ENCODE measurements around the gene ALDH3B1. TPM values are rescaled to one million over a fixed set of nuclear protein-coding genes. Genes with fewer than 3 reads are reported as not detected.

The ALDH3B1 gene
- total RNA-seq, 2 donors from 2014 or later, result 15.2 to 18.4 TPM

- peaks cover 0 to 19% of the 10 kb centered on the region in 2 donors for H3K36me3 ChIP-seq (replicated peaks in 1 of 2; ENCODE audit: insufficient read depth in 1 of 2, low read depth in 2 of 2)
- no peak overlapping the region for H3K4me3 ChIP-seq
- no peak for ATAC-seq
Observed at GRCh38 chr11:68051191-68052136, 41.3 kb downstream of the ALDH3B1 start.

GRCh38 chr11:68052137-68052873 lies 42.2 kb downstream of the ALDH3B1 start:
- TF ChIP-seq POLR2A (IDR thresholded peaks at IDR 0.05), result peak in 1 of 3 donors; percentile 2
- TF ChIP-seq, protein P1, sequence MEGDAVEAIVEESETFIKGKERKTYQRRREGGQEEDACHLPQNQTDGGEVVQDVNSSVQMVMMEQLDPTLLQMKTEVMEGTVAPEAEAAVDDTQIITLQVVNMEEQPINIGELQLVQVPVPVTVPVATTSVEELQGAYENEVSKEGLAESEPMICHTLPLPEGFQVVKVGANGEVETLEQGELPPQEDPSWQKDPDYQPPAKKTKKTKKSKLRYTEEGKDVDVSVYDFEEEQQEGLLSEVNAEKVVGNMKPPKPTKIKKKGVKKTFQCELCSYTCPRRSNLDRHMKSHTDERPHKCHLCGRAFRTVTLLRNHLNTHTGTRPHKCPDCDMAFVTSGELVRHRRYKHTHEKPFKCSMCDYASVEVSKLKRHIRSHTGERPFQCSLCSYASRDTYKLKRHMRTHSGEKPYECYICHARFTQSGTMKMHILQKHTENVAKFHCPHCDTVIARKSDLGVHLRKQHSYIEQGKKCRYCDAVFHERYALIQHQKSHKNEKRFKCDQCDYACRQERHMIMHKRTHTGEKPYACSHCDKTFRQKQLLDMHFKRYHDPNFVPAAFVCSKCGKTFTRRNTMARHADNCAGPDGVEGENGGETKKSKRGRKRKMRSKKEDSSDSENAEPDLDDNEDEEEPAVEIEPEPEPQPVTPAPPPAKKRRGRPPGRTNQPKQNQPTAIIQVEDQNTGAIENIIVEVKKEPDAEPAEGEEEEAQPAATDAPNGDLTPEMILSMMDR (IDR thresholded peaks at IDR 0.05), result no peak
- DNase-seq, result no peak
- 82 to 89% methylated on average over 15 of the region's 15 CpGs for WGBS, 2 donors
- no peak overlapping the region for H3K4me3 ChIP-seq
- H3K27ac ChIP-seq, result peak overlapping the region in 2 of 4 donors; percentile 65 to 72
- no peaks in the 10 kb centered on the region for H3K9me3 ChIP-seq
- no peaks in the 10 kb centered on the region for H3K27me3 ChIP-seq
- ATAC-seq, result no peak
- H3K4me1 ChIP-seq, result peaks cover 27% of the 10 kb centered on the region
- intact Hi-C loops (cut with DNase I), result no loop called here
- peaks cover 0 to 19% of the 10 kb centered on the region in 2 donors for H3K36me3 ChIP-seq (replicated peaks in 1 of 2; ENCODE audit: insufficient read depth in 1 of 2, low read depth in 2 of 2)

More at GRCh38 chr11:68051191-68052136, 41.3 kb downstream of the ALDH3B1 start:
- DNase-seq, result peak in 3 of 4 donors; percentile 18 to 28 (median 23)
- Histone ChIP-seq H3K27me3 (no peaks in the 10 kb centered on the region), H3K4me1 (peaks cover 36% of the 10 kb centered on the region), H3K27ac (peak overlapping the region in 3 of 4 donors; percentile 38 to 72 (median 65)), H3K9me3 (no peaks in the 10 kb centered on the region)
- WGBS, 2 donors, result 63 to 78% methylated on average over 5 to 14 of the region's 14 CpGs
- intact Hi-C loops (cut with DNase I), result no loop called here
- no peak for TF ChIP-seq POLR2A (IDR thresholded peaks at IDR 0.05)
- TF ChIP-seq, protein P1 (IDR thresholded peaks at IDR 0.05), result no peak

GRCh38 chr11:68053117-68053516 lies 43.0 kb downstream of the ALDH3B1 start:
- WGBS, 2 donors, result 56 to 63% methylated on average over 5 to 9 of the region's 9 CpGs
- Histone ChIP-seq H3K9me3 (no peaks in the 10 kb centered on the region), H3K27ac (peak overlapping the region in 1 of 4 donors; percentile 13), H3K27me3 (no peaks in the 10 kb centered on the region), H3K36me3 (replicated peaks in 1 of 2; ENCODE audit: insufficient read depth in 1 of 2, low read depth in 2 of 2) (peaks cover 0 to 22% of the 10 kb centered on the region in 2 donors), H3K4me1 (peaks cover 26% of the 10 kb centered on the region), H3K4me3 (no peak overlapping the region)
- no peak for ATAC-seq
- intact Hi-C loops (cut with DNase I), result no loop called here
- DNase-seq, result peak in 3 of 4 donors; percentile 16 to 40 (median 33)
- TF ChIP-seq, protein P1 (IDR thresholded peaks at IDR 0.05), result no peak
- TF ChIP-seq POLR2A (IDR thresholded peaks at IDR 0.05), result no peak

- no peak for DNase-seq
- Histone ChIP-seq H3K27ac (no peak overlapping the region), H3K4me1 (peaks cover 24% of the 10 kb centered on the region), H3K27me3 (no peaks in the 10 kb centered on the region), H3K4me3 (no peak overlapping the region), H3K9me3 (no peaks in the 10 kb centered on the region), H3K36me3 (replicated peaks in 1 of 2; ENCODE audit: insufficient read depth in 1 of 2, low read depth in 2 of 2) (peaks cover 0 to 18% of the 10 kb centered on the region in 2 donors)
- TF ChIP-seq, protein P1 (IDR thresholded peaks at IDR 0.05), result no peak
- ATAC-seq, result no peak
- WGBS, 2 donors, result 86 to 90% methylated on average over 8 to 11 of the region's 11 CpGs
- intact Hi-C loops (cut with DNase I), result no loop called here
Observed at GRCh38 chr11:68053981-68054812, 44.1 kb downstream of the ALDH3B1 start.

All from body of pancreas (tissue), 4 donors.